ENCODE results near the gene CDC42BPA. TPM values are rescaled to one million over a fixed set of nuclear protein-coding genes. Genes with fewer than 3 reads are reported as not detected.

CDC42BPA gene
- total and polyA plus RNA-seq, 2 of the 8 experiments (the other 6 are each of a cell fraction or from before 2014, with no cell fraction given): 7.1 to 28.5 TPM

GRCh38 chr1:227170361-227171166 is 147.7 kb downstream of the CDC42BPA start:
- H3K18ac ChIP-seq (ENCODE audit: extremely low read depth, low read length): no peak overlapping the region
- H3K56ac ChIP-seq (replicated peaks; ENCODE audit: insufficient read length, low read depth, low read length): no peak overlapping the region
- no peak for FAIRE-seq
- no peak overlapping the region for H3K4ac ChIP-seq (replicated peaks; ENCODE audit: insufficient read length, low read depth, low read length)
- H4K8ac ChIP-seq (ENCODE audit: extremely low read depth, insufficient read depth, low read length): no peak overlapping the region
- H3K79me2 ChIP-seq (ENCODE audit: control insufficient read depth in 1 of 2, insufficient read depth in 2 of 2, low read length in 2 of 2): 0 out of 4 replicates have a peak, but pooled peaks cover 0 to 2% of the 10 kb centered on the region in 2 experiments
- no peak overlapping the region for H4K5ac ChIP-seq (ENCODE audit: insufficient read length, low read depth, low read length)
- no peak overlapping the region for H4K91ac ChIP-seq (replicated peaks; ENCODE audit: insufficient read length, low read length)
- H3K9me3 ChIP-seq (ENCODE audit: insufficient read depth in 2 of 2, low read depth in 1 of 2, low read length in 1 of 2): no peaks in the 10 kb centered on the region
- ChIA-PET POLR2A (ENCODE audit: partially characterized antibody) (interaction anchor here (0.6 kb wide), 1 partner anchor 564 kb away, joined by 4 read pairs; no protein-coding TSS in a partner anchor), CTCF (ENCODE audit: partially characterized antibody) (interaction anchor here (0.8 to 1.6 kb wide), 3 partner anchors 9 to 193 kb away, joined by 3 to 4 read pairs (median 3); no protein-coding TSS in a partner anchor)
- H3K4me1 ChIP-seq (replicated peaks in 1 of 4; ENCODE audit: control insufficient read depth in 3 of 4, insufficient read depth in 4 of 4, low read length in 3 of 4): no peaks in the 10 kb centered on the region; a peak in 1 of 7 replicates
- no peak overlapping the region for H2BK120ac ChIP-seq (replicated peaks; ENCODE audit: low read depth, low read length)
- no peaks in the 10 kb centered on the region for H3K36me3 ChIP-seq (ENCODE audit: control insufficient read depth in 2 of 4, insufficient read depth in 4 of 4, low read length in 3 of 4)
- no peak overlapping the region for H2BK15ac ChIP-seq (ENCODE audit: low read length)
- H3K14ac ChIP-seq (ENCODE audit: insufficient read length): no peak overlapping the region
- no peak overlapping the region for H3K9ac ChIP-seq (replicated peaks in 1 of 4; ENCODE audit: extremely low read depth in 1 of 4, low read depth in 3 of 4, low read length in 3 of 4)
- WGBS, 2 experiments (ENCODE audit: extremely low coverage in 1 of 2, insufficient coverage in 1 of 2, insufficient read length in 1 of 2, insufficient replicate concordance in 2 of 2, low coverage in 1 of 2, low lambda C conversion rate in 2 of 2, missing lambda C conversion rate in 1 of 2): 81% methylated on average over 3 of the region's 3 CpGs; no CpG with 5 or more reads in 1 of the 2 experiments
- no peak overlapping the region for H2AK5ac ChIP-seq (ENCODE audit: low read depth, low read length)
- H3K27ac ChIP-seq (ENCODE audit: low read depth, low read length): no peak overlapping the region
- H3K23me2 ChIP-seq (ENCODE audit: low read depth, low read length): no peaks in the 10 kb centered on the region
- no peak overlapping the region for H2BK5ac ChIP-seq (ENCODE audit: low read depth, low read length)
- H2BK20ac ChIP-seq (ENCODE audit: low read length): no peak overlapping the region
- H3K4me2 ChIP-seq (ENCODE audit: insufficient read depth in 1 of 2, low read depth in 2 of 2, low read length in 2 of 2): no peak overlapping the region
- no peaks in the 10 kb centered on the region for H3K27me3 ChIP-seq (replicated peaks in 1 of 4; ENCODE audit: control insufficient read depth in 3 of 4, extremely low read depth in 1 of 4, insufficient read depth in 3 of 4, low read length in 3 of 4)
- H3K4me3 ChIP-seq (ENCODE audit: extremely low read depth in 1 of 4, insufficient read depth in 2 of 4, low read depth in 3 of 4, low read length in 4 of 4): no peak overlapping the region
- H3K23ac ChIP-seq (ENCODE audit: insufficient read length): no peak overlapping the region
- no peak overlapping the region for H2AFZ ChIP-seq (ENCODE audit: low read length)
- no peaks in the 10 kb centered on the region for H3K79me1 ChIP-seq (ENCODE audit: low read depth, low read length)
- H2BK12ac ChIP-seq (ENCODE audit: low read depth, low read length): no peak overlapping the region
- no peaks in the 10 kb centered on the region for H4K20me1 ChIP-seq (replicated peaks in 1 of 2; ENCODE audit: control insufficient read depth in 1 of 2, insufficient read depth in 2 of 2, low read length in 2 of 2)
- DNase-seq (ENCODE audit: low read depth in 1 of 2, low spot score in 2 of 2): no peak
- TF ChIP-seq MAX (IDR thresholded peaks at IDR 0.05): no peak
- TF ChIP-seq KDM4A (IDR thresholded peaks at IDR 0.05; ENCODE audit: low read depth, low read length, severe bottlenecking): no peak
- TF ChIP-seq CHD1 (IDR thresholded peaks at IDR 0.05; ENCODE audit: low read depth, low read length): no peak
- no peak for TF ChIP-seq SP4 (IDR thresholded peaks at IDR 0.05; ENCODE audit: low read length)

All from H1 (cell line).